IMR-90 (cell line): ENCODE results near the gene CSRP1. TPM values are rescaled to one million over a fixed set of nuclear protein-coding genes. Genes with fewer than 3 reads are reported as not detected.

ENCODE experiments used
- ATAC-seq: fragments of 200-7000 bp; cut with Tn5 transposase; 2 replicates; pipeline ENCODE4 v1.9.1; 2020; ENCODE audit warnings: low read depth, mild to moderate bottlenecking, moderate library complexity
- BruUV-seq: library from RNA; stranded (reverse); fragments of 400-500 nt; replicated peaks from 2 replicates; lab custom pipeline; 2021; lab: Mats Ljungman, UMichigan
- CTCF ChIA-PET: fragments of 300-600 bp; formaldehyde crosslinking; extraction: SDS; loops from one replicate; lab custom pipeline; 2021; ENCODE audit warnings: antibody characterized with exemption; lab: Yijun Ruan, JAX
- POLR2A ChIA-PET: fragments of 300-600 bp; sonication (Branson Sonifier 250); formaldehyde crosslinking; loops from one replicate; lab custom pipeline; 2022; ENCODE audit warnings: antibody characterized with exemption; ENCODE audit not compliant: unreplicated experiment; lab: Charles Lee
- DNase-seq: peaks from one replicate; pipeline ENCODE4 v3.0.0; 2013
- H2AFZ ChIP-seq: replicated peaks from 2 replicates; pipeline ENCODE3; 2013; ENCODE audit warnings: low read length, mild to moderate bottlenecking; ENCODE audit not compliant: poor library complexity
- H2AK5ac ChIP-seq: 2 replicates; pipeline ENCODE4 v1.6.1; 2013; ENCODE audit warnings: low read depth, low read length, inconsistent platforms
- H2AK9ac ChIP-seq: replicated peaks from 2 replicates; pipeline ENCODE3; 2013; ENCODE audit warnings: mild to moderate bottlenecking, low read depth, low read length, moderate library complexity; ENCODE audit not compliant: poor library complexity
- H2BK120ac ChIP-seq: 2 replicates; pipeline ENCODE4 v1.6.1; 2013; ENCODE audit warnings: low read depth, low read length, inconsistent platforms
- H2BK15ac ChIP-seq: 3 replicates; pipeline ENCODE4 v1.6.1; 2013; ENCODE audit warnings: low read depth, low read length, inconsistent platforms
- H2BK20ac ChIP-seq: 2 replicates; pipeline ENCODE4 v1.6.1; 2013; ENCODE audit warnings: low read depth, mild to moderate bottlenecking, inconsistent platforms, low read length, moderate library complexity
- H2BK5ac ChIP-seq: 2 replicates; pipeline ENCODE4 v1.6.1; 2013; ENCODE audit warnings: mild to moderate bottlenecking, low read depth, low read length, inconsistent platforms; ENCODE audit not compliant: poor library complexity, severe bottlenecking
- H3K14ac ChIP-seq: replicated peaks from 2 replicates; pipeline ENCODE4 v1.6.1; 2013; ENCODE audit warnings: low read depth, low read length, inconsistent platforms
- H3K18ac ChIP-seq: 2 replicates; pipeline ENCODE4 v1.6.1; 2013; ENCODE audit warnings: low read depth, low read length, control low read depth
- H3K23ac ChIP-seq: 2 replicates; pipeline ENCODE4 v1.6.1; 2013; ENCODE audit warnings: low read depth, low read length, inconsistent platforms
- H3K27ac ChIP-seq: 2 replicates; pipeline ENCODE4 v1.5.1; 2013; ENCODE audit warnings: mild to moderate bottlenecking, control low read depth, low read length; ENCODE audit not compliant: insufficient read depth
- H3K27me3 ChIP-seq: 2 replicates; pipeline ENCODE4 v1.6.1; 2013; ENCODE audit warnings: low read length; ENCODE audit not compliant: control insufficient read depth, insufficient read depth
- H3K36me3 ChIP-seq: 2 replicates; pipeline ENCODE4 v1.6.1; 2013; ENCODE audit warnings: low read length, mixed read lengths; ENCODE audit not compliant: control insufficient read depth, insufficient read depth
- H3K4ac ChIP-seq: 2 replicates; pipeline ENCODE4 v1.6.1; 2013; ENCODE audit warnings: low read depth, low read length, inconsistent platforms
- H3K4me1 ChIP-seq: 2 replicates; pipeline ENCODE4 v1.6.1; 2013; ENCODE audit warnings: low read length, mixed read lengths; ENCODE audit not compliant: control insufficient read depth, insufficient read depth
- H3K4me2 ChIP-seq: 2 replicates; pipeline ENCODE4 v1.6.1; 2013; ENCODE audit warnings: low read depth, mild to moderate bottlenecking, control low read depth, low read length, moderate library complexity
- H3K4me3 ChIP-seq: 2 replicates; pipeline ENCODE4 v1.5.1; 2013; ENCODE audit warnings: low read depth, mild to moderate bottlenecking, control low read depth, low read length, moderate library complexity; ENCODE audit not compliant: insufficient read depth
- H3K56ac ChIP-seq: 2 replicates; pipeline ENCODE4 v1.6.1; 2013; ENCODE audit warnings: low read length, inconsistent platforms; ENCODE audit not compliant: insufficient read depth; ENCODE audit errors: extremely low read depth
- H3K79me1 ChIP-seq, 2 experiments: 2 replicates each; pipeline ENCODE4 v1.6.1; 2013; ENCODE audit warnings: low read length in 2 of 2, inconsistent platforms in 1 of 2, low read depth in 1 of 2
- H3K9ac ChIP-seq: 2 replicates; pipeline ENCODE4 v1.6.1; 2013; ENCODE audit warnings: low read depth, low read length, control low read depth
- H3K9me1 ChIP-seq: 2 replicates; pipeline ENCODE4 v1.6.1; 2013; ENCODE audit warnings: low read length, inconsistent platforms; ENCODE audit not compliant: insufficient read depth
- H3K9me3 ChIP-seq: 2 replicates; pipeline ENCODE4 v1.6.1; 2013; ENCODE audit warnings: low read length; ENCODE audit not compliant: control insufficient read depth, insufficient read depth
- H4K20me1 ChIP-seq: 2 replicates; pipeline ENCODE4 v1.6.1; 2013; ENCODE audit warnings: low read length, inconsistent platforms; ENCODE audit not compliant: insufficient read depth
- H4K5ac ChIP-seq: 2 replicates; pipeline ENCODE4 v1.6.1; 2013; ENCODE audit warnings: mild to moderate bottlenecking, low read depth, low read length, control low read depth
- H4K8ac ChIP-seq, 2 experiments: 2 replicates each; pipeline ENCODE4 v1.6.1; 2013; ENCODE audit warnings: low read depth in 2 of 2, low read length in 2 of 2, control low read depth in 1 of 2, inconsistent platforms in 1 of 2
- H4K91ac ChIP-seq: 2 replicates; pipeline ENCODE4 v1.6.1; 2013; ENCODE audit warnings: low read depth, low read length, inconsistent platforms; ENCODE audit not compliant: insufficient read depth
- FOS ChIP-seq: fragments of 150-350 bp; IDR thresholded peaks from 2 replicates; pipeline ENCODE4 v1.6.1; 2016; ENCODE audit warnings: low read depth, low read length
- WGBS, 2 experiments: methylation state at CpG; one replicate each; pipeline versions ENCODE4 v1.1.5 to v1.1.7; 2013; ENCODE audit warnings: missing lambda C conversion rate in 2 of 2; ENCODE audit not compliant: insufficient read length in 1 of 2; ENCODE audit errors: extremely low coverage in 2 of 2; 5-methylcytosine and 5-hydroxymethylcytosine counted together
- dilution Hi-C: fragments of 300-500 bp; cut with HindIII; formaldehyde crosslinking; loops from one replicate; pipeline ENCODE4 v1.14.3; 2018; ENCODE audit warnings: low sequenced_read_pairs; ENCODE audit not compliant: unreplicated experiment
- in situ Hi-C: fragments of 300-500 bp; cut with MboI; formaldehyde crosslinking; loops from 3 replicates; pipeline ENCODE4 v1.14.3; 2019; ENCODE audit warnings: low sequenced_read_pairs, inconsistent platforms, mixed read lengths
- intact Hi-C: fragments of 100-400 bp; cut with micrococcal nuclease; formaldehyde crosslinking; loops from 2 replicates; pipeline ENCODE4 v1.10.0; 2022
- polyA plus RNA-seq, 3 experiments: library from polyadenylated mRNA; depleted of rRNA; stranded (reverse); fragments of >200 nt; gene quantifications; 2 replicates each; pipeline ENCODE4 v1.2.3, GENCODE V29; 2012; ENCODE audit warnings: low replicate concordance in 1 of 3
- total RNA-seq: library from RNA; depleted of rRNA; stranded (reverse); fragments of >200 nt; gene quantifications from 2 replicates; pipeline ENCODE4 v1.2.3, GENCODE V29; 2012

The CSRP1 gene
- total and polyA plus RNA-seq, 2 of the 4 experiments (the other 2 are of a cell fraction): 1,037 to 1,498 TPM

DNA sequence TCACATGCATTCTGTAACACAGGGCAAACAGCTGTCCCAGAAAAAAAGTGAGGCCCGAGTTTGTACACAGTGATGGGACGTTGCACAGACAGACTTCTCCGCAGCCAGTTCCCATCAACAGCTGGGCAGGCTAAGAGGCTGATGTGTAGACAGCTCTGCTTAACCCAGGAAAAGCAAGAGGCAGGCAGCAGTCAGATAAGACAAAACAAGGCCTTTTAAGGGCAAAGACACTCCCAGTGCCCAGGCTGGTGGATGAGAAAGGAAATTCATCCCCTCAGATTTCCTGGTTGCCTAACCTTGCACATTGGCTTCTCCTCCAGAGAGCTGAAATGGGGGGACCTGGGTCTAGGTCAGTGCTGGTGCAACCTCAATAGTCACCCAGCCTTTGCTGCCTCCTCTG is 20.7 kb downstream of the CSRP1 start:
- H3K4me2 ChIP-seq: no peak overlapping the region
- ChIA-PET CTCF (interaction anchor here (0.9 to 2.2 kb wide), 4 partner anchors 17 to 50 kb away, joined by 3 to 13 read pairs (median 5); no protein-coding TSS in a partner anchor), POLR2A (interaction anchor here (0.6 to 1.9 kb wide), 2 partner anchors 17 to 87 kb away, joined by 4 to 8 read pairs; no protein-coding TSS in a partner anchor)
- peaks cover 34% of the 10 kb centered on the region for H3K4me1 ChIP-seq
- peak overlapping the region; percentile 4; the same call in 1 of the 2 replicates for H4K91ac ChIP-seq
- in situ Hi-C loops: no loop called here
- H3K4ac ChIP-seq: peak overlapping the region; percentile 25
- H2BK120ac ChIP-seq: peak overlapping the region; percentile 5
- peaks cover 72% of the 10 kb centered on the region for H3K36me3 ChIP-seq
- no peak overlapping the region for H2BK15ac ChIP-seq
- peak; percentile 27 for ATAC-seq
- no peaks in the 10 kb centered on the region for H3K9me3 ChIP-seq
- peak overlapping the region; percentile 28 for H4K5ac ChIP-seq
- no CpG with 5 or more reads among the region's 3 CpGs for WGBS, 2 experiments
- peak overlapping the region; percentile 58 for H2BK5ac ChIP-seq
- H3K27ac ChIP-seq: peak overlapping the region; percentile 61; the same call in 1 of the 2 replicates
- H3K4me3 ChIP-seq: no peak overlapping the region
- peaks cover 45 to 72% of the 10 kb centered on the region in 2 experiments for H3K79me1 ChIP-seq
- H2AK9ac ChIP-seq: peak overlapping the region; percentile 66
- peaks cover 26% of the 10 kb centered on the region for H3K9me1 ChIP-seq
- peak; percentile 62 for DNase-seq
- H3K14ac ChIP-seq: peak overlapping the region; percentile 65; the same call in 1 of the 2 replicates
- dilution Hi-C loops: no loop called here
- peak overlapping the region in 1 of 2 experiments; percentile 52; a peak in 1 of 4 replicates for H4K8ac ChIP-seq
- intact Hi-C loops: no loop called here
- H2BK20ac ChIP-seq: no peak overlapping the region; the same call in 1 of the 2 replicates
- H3K27me3 ChIP-seq: no peaks in the 10 kb centered on the region
- peaks cover 63% of the 10 kb centered on the region for H4K20me1 ChIP-seq
- peak overlapping the region; percentile 79 for H2AK5ac ChIP-seq
- H3K23ac ChIP-seq: peak overlapping the region; percentile 4; the same call in 1 of the 2 replicates
- H3K56ac ChIP-seq: no peak overlapping the region
- peak overlapping the region; percentile 34; the same call in 1 of the 2 replicates for H3K9ac ChIP-seq
- no peak for TF ChIP-seq FOS
- H2AFZ ChIP-seq: no peak overlapping the region
- H3K18ac ChIP-seq: peak overlapping the region; percentile 26
- BruUV-seq: no TSS peak
